HepG2 (cell line): ENCODE results near the gene IDH3A. TPM values are rescaled to one million over a fixed set of nuclear protein-coding genes. Genes with fewer than 3 reads are reported as not detected.
A peak's percentile ranks its signal among the peaks of the same experiment; 100 is the strongest.

ENCODE experiments used
- ELF1 ChIP-seq: sonication (generic); formaldehyde crosslinking; IDR thresholded peaks from 2 replicates; pipeline ENCODE4 v1.4.0; 2020; ENCODE audit warnings: missing genetic modification reagents
- ETV6 ChIP-seq: sonication (generic); formaldehyde crosslinking; conservative IDR thresholded peaks from 2 replicates; pipeline ENCODE4 v1.4.0; 2020; ENCODE audit warnings: missing genetic modification reagents
- GTF3A ChIP-seq: sonication (generic); formaldehyde crosslinking; conservative IDR thresholded peaks from 2 replicates; pipeline ENCODE4 v1.4.0; 2020; ENCODE audit warnings: mild to moderate bottlenecking, missing genetic modification reagents
- IRF1 ChIP-seq: sonication (generic); formaldehyde crosslinking; IDR thresholded peaks from 2 replicates; pipeline ENCODE4 v1.4.0; 2020; ENCODE audit warnings: low read depth, mild to moderate bottlenecking, missing genetic modification reagents
- KDM1A ChIP-seq: IDR thresholded peaks from 2 replicates; pipeline ENCODE4 v1.6.1; 2016; ENCODE audit warnings: missing compliant biosample characterization
- KIAA2018 ChIP-seq: sonication (generic); formaldehyde crosslinking; IDR thresholded peaks from 2 replicates; pipeline ENCODE4 v1.5.0; 2020; ENCODE audit warnings: mild to moderate bottlenecking, missing genetic modification reagents, borderline replicate concordance
- KLF11 ChIP-seq: IDR thresholded peaks from 2 replicates; pipeline ENCODE4 v1.6.1; 2016; ENCODE audit warnings: missing compliant biosample characterization
- KLF6 ChIP-seq: IDR thresholded peaks from 2 replicates; pipeline ENCODE4 v1.8.0; 2016; ENCODE audit warnings: missing biosample characterization, missing genetic modification reagents
- MIXL1 ChIP-seq: IDR thresholded peaks from 2 replicates; pipeline ENCODE4 v1.6.1; 2016
- MXI1 ChIP-seq: IDR thresholded peaks from 3 replicates; pipeline ENCODE4 v1.6.1; 2012; ENCODE audit warnings: low read depth, low read length, inconsistent platforms, borderline replicate concordance
- SMARCC2 ChIP-seq: fragments of 450-650 bp; IDR thresholded peaks from 2 replicates; pipeline ENCODE4 v1.6.1; 2017; ENCODE audit warnings: antibody characterized with exemption, mild to moderate bottlenecking
- ZBTB1 ChIP-seq: sonication (generic); formaldehyde crosslinking; IDR thresholded peaks from 2 replicates; pipeline ENCODE4 v1.4.0; 2020; ENCODE audit warnings: missing genetic modification reagents, borderline replicate concordance
- ZBTB33 ChIP-seq: sonication (generic); formaldehyde crosslinking; IDR thresholded peaks from 2 replicates; pipeline ENCODE4 v1.4.0; 2020; ENCODE audit warnings: missing genetic modification reagents
- ZNF567 ChIP-seq: sonication (generic); formaldehyde crosslinking; IDR thresholded peaks from 2 replicates; pipeline ENCODE4 v1.8.1; 2023; ENCODE audit warnings: mild to moderate bottlenecking, missing genetic modification reagents, borderline replicate concordance
- ZNF616 ChIP-seq: sonication (generic); formaldehyde crosslinking; IDR thresholded peaks from 2 replicates; pipeline ENCODE4 v1.5.0; 2020; ENCODE audit warnings: low read depth, mild to moderate bottlenecking, missing genetic modification reagents
- ZNF761 ChIP-seq: sonication (generic); formaldehyde crosslinking; conservative IDR thresholded peaks from 2 replicates; pipeline ENCODE4 v1.4.0; 2020; ENCODE audit warnings: mild to moderate bottlenecking, missing genetic modification reagents
- ZNF883 ChIP-seq: sonication (generic); formaldehyde crosslinking; IDR thresholded peaks from 2 replicates; pipeline ENCODE4 v1.5.1; 2020; ENCODE audit warnings: mild to moderate bottlenecking, missing genetic modification reagents; ENCODE audit errors: not compliant biosample characterization
- polyA plus RNA-seq, 8 experiments: library from polyadenylated mRNA; depleted of rRNA in 3 of 8; stranded (reverse) in 7 of 8; unstranded in 1 of 8; fragments of >200 nt; fragmentation: Illumina TruSeq in 4 of 8; extraction: Trizol in 4 of 8; gene quantifications; 2 replicates each; pipeline versions ENCODE4 v1.2.1 to v1.2.3, GENCODE V29; 2011 to 2016; ENCODE audit warnings: low read depth in 4 of 8, missing spikeins in 1 of 8, mixed read lengths in 1 of 8; ENCODE audit not compliant: insufficient read depth in 1 of 8
- total RNA-seq, 5 experiments: library from RNA; depleted of rRNA; stranded (reverse); fragments of >200 nt; fragmentation: Illumina TruSeq; extraction: Trizol; gene quantifications; 2 replicates each; pipeline ENCODE4 v1.2.3, GENCODE V29; 2016; ENCODE audit warnings: low read depth in 1 of 5
- TF ChIP-seq, protein P1 (sequence below): sonication (generic); formaldehyde crosslinking; IDR thresholded peaks from 2 replicates; pipeline ENCODE4 v1.4.0; 2020; ENCODE audit warnings: missing genetic modification reagents

IDH3A gene
- total and polyA plus RNA-seq, 2 of the 13 experiments (the other 11 are each of a cell fraction or from before 2014, with no cell fraction given): 40.7 to 50.7 TPM

GRCh38 chr15:78149068-78149804 lies at the start of gene IDH3A (continued):
- TF ChIP-seq KIAA2018 (CRISPR knock-in tag): no peak
- no peak for TF ChIP-seq ZNF883 (CRISPR knock-in tag)
- peak; percentile 63; the same call in 1 of the 3 replicates for TF ChIP-seq MXI1
- TF ChIP-seq ZBTB1: no peak
- TF ChIP-seq ZNF567 (CRISPR knock-in tag): 0 out of 2 replicates have a peak, but pooled peaks have one; percentile 31
- TF ChIP-seq ETV6 (CRISPR knock-in tag): peak; percentile 19; the same call in 1 of the 2 replicates
- no peak for TF ChIP-seq KLF11
- no peak for TF ChIP-seq KLF6 (CRISPR knock-in tag)
- no peak for TF ChIP-seq SMARCC2
- no peak for TF ChIP-seq IRF1 (CRISPR knock-in tag)
- peak; percentile 10; the same call in 1 of the 2 replicates for TF ChIP-seq MIXL1 (CRISPR knock-in tag)
- peak; percentile 90 for TF ChIP-seq ELF1
- TF ChIP-seq ZNF761 (CRISPR knock-in tag): no peak
- TF ChIP-seq, protein P1, sequence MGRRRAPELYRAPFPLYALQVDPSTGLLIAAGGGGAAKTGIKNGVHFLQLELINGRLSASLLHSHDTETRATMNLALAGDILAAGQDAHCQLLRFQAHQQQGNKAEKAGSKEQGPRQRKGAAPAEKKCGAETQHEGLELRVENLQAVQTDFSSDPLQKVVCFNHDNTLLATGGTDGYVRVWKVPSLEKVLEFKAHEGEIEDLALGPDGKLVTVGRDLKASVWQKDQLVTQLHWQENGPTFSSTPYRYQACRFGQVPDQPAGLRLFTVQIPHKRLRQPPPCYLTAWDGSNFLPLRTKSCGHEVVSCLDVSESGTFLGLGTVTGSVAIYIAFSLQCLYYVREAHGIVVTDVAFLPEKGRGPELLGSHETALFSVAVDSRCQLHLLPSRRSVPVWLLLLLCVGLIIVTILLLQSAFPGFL (CRISPR knock-in tag): no peak
- no peak for TF ChIP-seq GTF3A (CRISPR knock-in tag)
- no peak for TF ChIP-seq ZNF616
- TF ChIP-seq KDM1A (CRISPR knock-in tag): no peak
- TF ChIP-seq ZBTB33 (CRISPR knock-in tag): no peak
